Panc1 (cell line): ENCODE data around the gene GTF3A. TPM values are rescaled to one million over a fixed set of nuclear protein-coding genes. Genes with fewer than 3 reads are reported as not detected.
"Not testable (repeated sequence)": the region's sequence is repeated elsewhere in the genome, so short reads cannot be mapped to it uniquely, and the experiment has no call there.

Experiments
- ATAC-seq: fragments of 200-7000 bp; cut with Tn5 transposase; 2 replicates; pipeline ENCODE4 v1.9.1; 2020; ENCODE audit warnings: mild to moderate bottlenecking, moderate library complexity
- BruUV-seq: library from RNA; stranded (reverse); fragments of 400-500 nt; replicated peaks from 2 replicates; lab custom pipeline; 2021; lab: Mats Ljungman, UMichigan
- CTCF ChIA-PET: fragments of 300-600 bp; sonication (Branson Sonifier 250); formaldehyde crosslinking; loops from one replicate; lab custom pipeline; 2022; ENCODE audit warnings: antibody characterized with exemption; lab: Charles Lee
- POLR2A ChIA-PET: fragments of 300-600 bp; sonication (Branson Sonifier 250); formaldehyde crosslinking; loops from one replicate; lab custom pipeline; 2022; ENCODE audit warnings: antibody characterized with exemption; lab: Charles Lee
- DNase-seq: peaks from one replicate; pipeline ENCODE4 v3.0.0-alpha.2; 2010; ENCODE audit warnings: low read depth, low spot score
- H3K27ac ChIP-seq: 2 replicates; pipeline ENCODE4 v1.5.1; 2011; ENCODE audit warnings: mild to moderate bottlenecking, low read length, inconsistent platforms
- H3K27me3 ChIP-seq: fragments of 200-500 bp; sonication (Bioruptor generic); 2 replicates; pipeline ENCODE4 v1.6.0; 2014; ENCODE audit warnings: low read length, inconsistent platforms; ENCODE audit not compliant: control insufficient read depth, insufficient read depth
- H3K36me3 ChIP-seq: fragments of 200-500 bp; sonication (Bioruptor generic); 2 replicates; pipeline ENCODE4 v1.5.1; 2014; ENCODE audit warnings: inconsistent platforms, mild to moderate bottlenecking, low read length, moderate library complexity; ENCODE audit not compliant: control insufficient read depth, insufficient read depth
- H3K4me1 ChIP-seq: 2 replicates; pipeline ENCODE4 v1.5.1; 2011; ENCODE audit warnings: inconsistent platforms, mild to moderate bottlenecking, low read length, moderate library complexity; ENCODE audit not compliant: control insufficient read depth, insufficient read depth
- H3K4me3 ChIP-seq, 2 experiments: 2 replicates each; pipeline ENCODE4 v1.5.1; 2011 to 2012; ENCODE audit warnings: low read depth in 2 of 2, low read length in 2 of 2, mild to moderate bottlenecking in 2 of 2, inconsistent platforms in 1 of 2, moderate library complexity in 1 of 2
- H3K9me3 ChIP-seq: fragments of 200-500 bp; sonication (Bioruptor generic); 2 replicates; pipeline ENCODE4 v1.5.1; 2014; ENCODE audit warnings: low read depth, mild to moderate bottlenecking, inconsistent platforms, low read length, moderate library complexity; ENCODE audit not compliant: control insufficient read depth, insufficient read depth
- CTCF ChIP-seq: fragments of 450-650 bp; IDR thresholded peaks from 2 replicates; pipeline ENCODE4 v1.5.1; 2017; ENCODE audit warnings: mild to moderate bottlenecking
- POLR2AphosphoS5 ChIP-seq: IDR thresholded peaks from 2 replicates; pipeline ENCODE4 v1.6.1; 2012; ENCODE audit warnings: mild to moderate bottlenecking, low read depth, low read length, moderate library complexity
- REST ChIP-seq, 2 experiments: IDR thresholded peaks; 2 replicates each; pipeline ENCODE4 v1.6.1; 2011 to 2012; ENCODE audit warnings: low read depth in 2 of 2, control low read depth in 1 of 2, low read length in 1 of 2, mild to moderate bottlenecking in 1 of 2, moderate library complexity in 1 of 2; ENCODE audit not compliant: insufficient read depth in 1 of 2
- SIN3A ChIP-seq: IDR thresholded peaks from 2 replicates; pipeline ENCODE4 v1.6.1; 2012; ENCODE audit warnings: low read depth, mild to moderate bottlenecking, low read length, moderate library complexity, borderline replicate concordance; ENCODE audit not compliant: insufficient read depth
- TCF7L2 ChIP-seq: IDR thresholded peaks from 2 replicates; pipeline ENCODE4 v1.6.1; 2011; ENCODE audit warnings: mild to moderate bottlenecking, low read depth, low read length, inconsistent platforms
- in situ Hi-C: cut with HindIII; loops from 2 replicates; pipeline ENCODE4 v1.10.0; 2016; ENCODE audit warnings: low sequenced_read_pairs, low pct_unique_long_range_greater_than_20kb
- intact Hi-C: fragments of 100-400 bp; cut with micrococcal nuclease; formaldehyde crosslinking; loops from one replicate; pipeline ENCODE4 v1.10.0; 2022; ENCODE audit not compliant: unreplicated experiment
- total RNA-seq: library from RNA; stranded (reverse); gene quantifications from one replicate; pipeline ENCODE4 v1.2.1, GENCODE V29; 2021; ENCODE audit not compliant: unreplicated experiment

The GTF3A gene
- total RNA-seq, 1 experiment from 2014 or later = 111 TPM

- ATAC-seq = no peak
- H3K27ac ChIP-seq = no peak overlapping the region
- no TSS peak for BruUV-seq
- no peaks in the 10 kb centered on the region for H3K4me1 ChIP-seq
- POLR2A ChIA-PET = no interaction called here
- H3K4me3 ChIP-seq = no peak overlapping the region
- H3K36me3 ChIP-seq = no peaks in the 10 kb centered on the region
- intact Hi-C loops = no loop called here
- CTCF ChIA-PET = no interaction called here
- H3K27me3 ChIP-seq = no peaks in the 10 kb centered on the region
- no peak for TF ChIP-seq SIN3A
- no peak for TF ChIP-seq CTCF
- TF ChIP-seq POLR2AphosphoS5 = no peak
- TF ChIP-seq REST (IDR thresholded peaks at IDR 0.05; ENCODE audit: insufficient read depth in 1 of 2, low read depth in 2 of 2, low read length in 1 of 2) = no peak
- TF ChIP-seq TCF7L2 = no peak
- DNase-seq = no peak
- no peaks in the 10 kb centered on the region for H3K9me3 ChIP-seq
- in situ Hi-C loops = no loop called here
Measured at GRCh38 chr13:27396252-27396846, 28.1 kb upstream of the GTF3A start.

GRCh38 chr13:27398360-27398759 is 26.1 kb upstream of the GTF3A start:
- ATAC-seq (no peak), DNase-seq (no peak)
- in situ Hi-C loops = no loop called here
- Histone ChIP-seq H3K4me1 (no peaks in the 10 kb centered on the region; the same call in 1 of the 2 replicates), H3K9me3 (no peaks in the 10 kb centered on the region), H3K27ac (no peak overlapping the region), H3K4me3 (no peak overlapping the region), H3K27me3 (no peaks in the 10 kb centered on the region), H3K36me3 (no peaks in the 10 kb centered on the region)
- ChIA-PET POLR2A (no interaction called here), CTCF (no interaction called here)
- BruUV-seq = no TSS peak
- TF ChIP-seq POLR2AphosphoS5 (no peak), TCF7L2 (no peak), CTCF (no peak), SIN3A (no peak), REST (IDR thresholded peaks at IDR 0.05; ENCODE audit: insufficient read depth in 1 of 2, low read depth in 2 of 2, low read length in 1 of 2) (no peak)
- intact Hi-C loops = no loop called here

GRCh38 chr13:27400405-27400804 is 24.0 kb upstream of the GTF3A start:
- H3K36me3 ChIP-seq, DNase-seq, H3K27me3 ChIP-seq, H3K27ac ChIP-seq, H3K9me3 ChIP-seq, H3K4me3 ChIP-seq, intact Hi-C loops, CTCF ChIA-PET, in situ Hi-C loops, BruUV-seq, ATAC-seq, H3K4me1 ChIP-seq: not testable (repeated sequence)
- POLR2A ChIA-PET = interaction anchor here (0.6 kb wide), 1 partner anchor 22 kb away, joined by 3 read pairs; no protein-coding TSS in a partner anchor
